GM18526 (cell line): ENCODE results near the gene GABRB1.

ENCODE experiments used
- POLR2A ChIP-seq: IDR thresholded peaks from 3 replicates; pipeline ENCODE4 v1.6.1; 2011; ENCODE audit not compliant: insufficient read length; ENCODE audit errors: extremely low read depth

Gene GABRB1

GRCh38 chr4:47413521-47413920, 382.2 kb downstream of the GABRB1 start:
- TF ChIP-seq POLR2A: no peak

GRCh38 chr4:47415719-47416118, 384.4 kb downstream of the GABRB1 start:
- no peak for TF ChIP-seq POLR2A

GRCh38 chr4:47418147-47418546, 386.8 kb downstream of the GABRB1 start:
- no peak for TF ChIP-seq POLR2A

- no peak for TF ChIP-seq POLR2A
Measured at GRCh38 chr4:47419296-47419695, 387.9 kb downstream of the GABRB1 start.

GRCh38 chr4:47425628-47426027, 394.3 kb downstream of the GABRB1 start:
- TF ChIP-seq POLR2A: no peak

- no peak for TF ChIP-seq POLR2A
Measured at GRCh38 chr4:47427935-47428334, 396.6 kb downstream of the GABRB1 start.

- no peak for TF ChIP-seq POLR2A
Measured at GRCh38 chr4:47432749-47433148, 401.4 kb downstream of the GABRB1 start.

GRCh38 chr4:47434931-47435330, 403.6 kb downstream of the GABRB1 start:
- TF ChIP-seq POLR2A: no peak

- no peak for TF ChIP-seq POLR2A
Measured at GRCh38 chr4:47442980-47443379, 411.6 kb downstream of the GABRB1 start.

GRCh38 chr4:47444031-47444430, 412.7 kb downstream of the GABRB1 start:
- TF ChIP-seq POLR2A: no peak

- TF ChIP-seq POLR2A: no peak
Measured at GRCh38 chr4:47451657-47452056, 420.3 kb downstream of the GABRB1 start.

- TF ChIP-seq POLR2A: no peak
Measured at GRCh38 chr4:47462799-47463234, 431.4 kb downstream of the GABRB1 start.

GRCh38 chr4:47463235-47463956, 432.0 kb downstream of the GABRB1 start, which contains the start of gene COMMD8:
COMMD8 (minus strand) TSS chr4:47463702; CDS start chr4:47463651, 51 bp downstream.
- peak; percentile 90 for TF ChIP-seq POLR2A

- TF ChIP-seq POLR2A: no peak
Measured at GRCh38 chr4:47465004-47465403, 433.6 kb downstream of the GABRB1 start.

GRCh38 chr4:47466056-47466785, 434.9 kb downstream of the GABRB1 start:
- TF ChIP-seq POLR2A: no peak

GRCh38 chr4:47468706-47469365, 437.5 kb downstream of the GABRB1 start:
- no peak for TF ChIP-seq POLR2A
